ENCODE measurements around the gene VSTM4.

Gene VSTM4

DNA sequence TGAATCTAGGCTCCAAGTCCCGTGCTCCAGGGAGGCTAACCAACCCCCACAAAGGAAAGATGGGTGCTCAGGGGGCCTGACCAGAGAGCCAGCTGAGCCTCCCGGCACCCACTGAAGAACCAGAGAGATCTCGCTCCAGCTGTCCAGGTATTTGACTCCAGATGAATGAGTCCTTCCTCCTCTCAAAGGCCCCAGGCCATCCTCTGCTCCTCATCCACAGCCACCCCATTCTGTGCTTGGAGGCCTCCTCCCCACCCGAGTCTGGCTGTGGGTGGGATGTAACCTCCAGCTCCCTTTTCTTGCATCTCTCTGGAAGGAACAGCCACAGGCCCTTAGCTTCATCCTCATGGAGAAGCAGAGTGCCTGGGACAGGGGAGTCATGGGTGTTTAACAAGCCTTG lies 44.6 kb downstream of the VSTM4 start:
- TF ChIP-seq, protein P1, sequence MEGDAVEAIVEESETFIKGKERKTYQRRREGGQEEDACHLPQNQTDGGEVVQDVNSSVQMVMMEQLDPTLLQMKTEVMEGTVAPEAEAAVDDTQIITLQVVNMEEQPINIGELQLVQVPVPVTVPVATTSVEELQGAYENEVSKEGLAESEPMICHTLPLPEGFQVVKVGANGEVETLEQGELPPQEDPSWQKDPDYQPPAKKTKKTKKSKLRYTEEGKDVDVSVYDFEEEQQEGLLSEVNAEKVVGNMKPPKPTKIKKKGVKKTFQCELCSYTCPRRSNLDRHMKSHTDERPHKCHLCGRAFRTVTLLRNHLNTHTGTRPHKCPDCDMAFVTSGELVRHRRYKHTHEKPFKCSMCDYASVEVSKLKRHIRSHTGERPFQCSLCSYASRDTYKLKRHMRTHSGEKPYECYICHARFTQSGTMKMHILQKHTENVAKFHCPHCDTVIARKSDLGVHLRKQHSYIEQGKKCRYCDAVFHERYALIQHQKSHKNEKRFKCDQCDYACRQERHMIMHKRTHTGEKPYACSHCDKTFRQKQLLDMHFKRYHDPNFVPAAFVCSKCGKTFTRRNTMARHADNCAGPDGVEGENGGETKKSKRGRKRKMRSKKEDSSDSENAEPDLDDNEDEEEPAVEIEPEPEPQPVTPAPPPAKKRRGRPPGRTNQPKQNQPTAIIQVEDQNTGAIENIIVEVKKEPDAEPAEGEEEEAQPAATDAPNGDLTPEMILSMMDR (IDR thresholded peaks at IDR 0.05; ENCODE audit: control insufficient read depth, extremely low read depth, insufficient read depth), result no peak
- H3K4me3 ChIP-seq (ENCODE audit: low read depth, low read length), result no peak overlapping the region
- no peak for DNase-seq (ENCODE audit: low read depth)

DNA sequence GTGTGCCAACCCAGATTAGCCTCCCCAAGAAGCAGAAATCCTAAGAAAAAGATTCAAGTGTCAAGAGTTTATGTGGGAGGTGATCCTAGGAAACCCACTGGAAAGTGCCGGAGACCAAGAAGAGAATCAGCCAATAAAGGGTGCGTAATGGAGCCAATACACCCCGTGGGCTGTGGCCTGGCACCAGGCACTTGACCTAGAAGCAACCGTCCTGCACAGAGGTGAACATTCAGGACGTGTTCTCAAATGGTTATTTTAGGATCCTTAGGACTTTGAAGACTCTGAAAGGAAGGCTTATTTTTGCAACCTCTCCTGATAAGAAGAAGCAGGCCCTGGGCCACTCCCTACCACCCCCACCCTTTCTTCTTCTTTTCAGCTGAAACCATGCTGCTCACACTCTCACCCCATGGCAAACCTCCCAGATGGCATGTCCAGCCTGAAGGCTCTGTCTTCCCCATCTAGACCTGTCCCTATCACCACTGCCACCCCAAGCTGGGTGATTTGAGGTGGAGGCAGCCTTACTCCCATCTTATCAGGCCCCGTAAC lies 46.6 kb downstream of the VSTM4 start:
- H3K4me3 ChIP-seq (ENCODE audit: low read depth, low read length), result no peak overlapping the region
- TF ChIP-seq, protein P1 (IDR thresholded peaks at IDR 0.05; ENCODE audit: control insufficient read depth, extremely low read depth, insufficient read depth), result no peak
- no peak for DNase-seq (ENCODE audit: low read depth)

DNA sequence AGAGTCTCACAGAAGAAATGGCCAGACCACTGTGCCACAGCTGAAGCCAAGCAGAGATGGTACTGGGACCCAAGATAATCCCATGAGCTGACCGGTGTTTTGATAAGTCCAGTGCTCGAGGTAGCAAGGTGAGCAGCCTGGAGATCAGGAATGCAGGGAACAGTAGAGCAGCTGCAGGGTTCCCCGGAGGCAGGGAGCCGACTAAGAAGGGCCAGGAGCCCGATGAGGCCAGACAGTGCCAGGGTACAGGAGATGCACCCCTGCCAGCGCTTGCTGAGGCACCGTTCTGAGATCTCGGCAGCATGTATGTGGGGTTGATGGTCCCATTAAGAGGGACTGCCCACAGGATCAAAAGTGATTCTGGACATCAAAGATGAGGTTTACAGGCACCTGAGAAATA lies 47.1 kb downstream of the VSTM4 start:
- no peak for DNase-seq (ENCODE audit: low read depth)
- H3K4me3 ChIP-seq (ENCODE audit: low read depth, low read length), result no peak overlapping the region
- TF ChIP-seq, protein P1 (IDR thresholded peaks at IDR 0.05; ENCODE audit: control insufficient read depth, extremely low read depth, insufficient read depth), result no peak

DNA sequence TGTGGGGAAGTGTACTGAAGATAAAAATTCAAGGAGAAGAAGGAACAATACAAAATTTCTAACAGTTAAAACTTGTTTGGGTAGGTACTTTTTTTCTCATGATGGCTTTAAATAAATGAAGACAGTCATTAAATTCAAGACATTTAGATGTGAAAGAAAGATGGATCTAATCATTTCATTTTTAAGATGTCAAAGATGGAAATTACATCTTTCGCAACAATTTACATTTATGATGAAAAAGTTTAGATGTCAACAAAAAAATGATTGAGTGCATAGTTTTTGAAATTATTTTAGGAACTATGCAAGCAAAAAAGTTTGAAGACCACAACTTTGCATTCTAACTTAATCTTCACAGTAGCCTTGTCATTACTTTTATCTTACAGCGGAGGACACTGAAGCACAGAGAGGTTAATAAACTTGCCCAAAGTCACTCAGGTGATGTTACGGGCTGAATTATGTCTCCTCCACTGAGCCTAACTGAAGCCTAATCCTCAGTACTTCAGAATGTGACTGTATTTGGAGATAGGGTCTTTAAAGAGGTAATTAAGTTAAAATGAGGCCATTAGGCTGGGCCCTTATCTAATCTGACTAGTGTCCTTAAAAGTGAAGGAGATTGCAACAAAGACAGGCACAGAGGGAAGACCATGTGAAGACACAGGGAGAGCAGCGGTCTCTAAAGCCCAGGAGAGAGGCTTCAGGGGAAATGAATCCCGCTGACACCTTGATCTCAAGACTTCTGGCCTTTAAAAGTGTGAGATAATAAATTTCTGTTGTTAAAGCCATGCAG lies 48.2 kb downstream of the VSTM4 start:
- no peak for DNase-seq (ENCODE audit: low read depth)
- no peak overlapping the region for H3K4me3 ChIP-seq (ENCODE audit: low read depth, low read length)
- TF ChIP-seq, protein P1 (IDR thresholded peaks at IDR 0.05; ENCODE audit: control insufficient read depth, extremely low read depth, insufficient read depth), result no peak

DNA sequence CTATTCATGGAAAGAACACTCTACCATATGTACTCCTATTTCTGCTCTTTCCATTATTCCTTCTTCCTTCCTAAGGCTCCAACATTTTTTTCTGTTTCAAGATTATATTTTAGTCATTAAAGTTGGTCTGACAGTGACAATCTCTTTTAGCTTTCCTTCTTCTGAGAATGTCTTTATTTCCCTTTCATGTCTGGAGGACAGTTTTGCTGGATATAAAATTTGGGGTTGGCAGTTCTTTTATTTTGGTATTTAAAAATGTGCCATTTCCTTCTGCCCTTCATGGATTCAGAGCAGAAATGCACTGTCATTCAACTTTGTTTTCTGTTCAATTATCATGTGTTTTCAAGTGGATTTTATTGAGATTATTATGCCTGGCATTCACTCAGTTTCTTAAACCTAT lies 53.1 kb downstream of the VSTM4 start:
- DNase-seq (ENCODE audit: low read depth), result no peak
- no peak overlapping the region for H3K4me3 ChIP-seq (ENCODE audit: low read depth, low read length)
- TF ChIP-seq, protein P1 (IDR thresholded peaks at IDR 0.05; ENCODE audit: control insufficient read depth, extremely low read depth, insufficient read depth), result no peak

DNA sequence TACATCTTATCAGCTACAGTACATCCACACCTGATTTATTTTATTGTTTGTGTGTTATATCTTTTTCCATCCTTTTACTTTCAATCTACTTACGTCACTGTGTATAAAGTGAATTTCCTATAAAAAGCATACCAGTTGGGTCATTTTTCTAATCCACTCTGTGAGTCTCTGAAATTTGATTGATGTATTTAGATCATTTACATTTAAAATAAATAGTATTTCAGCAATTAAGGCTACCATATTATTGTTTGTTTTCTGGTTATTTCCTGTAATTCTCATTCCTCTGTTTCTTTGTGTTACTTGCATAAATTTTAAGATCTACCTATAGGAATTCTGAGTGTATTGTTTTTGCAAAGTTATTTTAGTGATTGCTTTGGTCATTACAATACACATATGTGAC lies 53.7 kb downstream of the VSTM4 start:
- TF ChIP-seq, protein P1 (IDR thresholded peaks at IDR 0.05; ENCODE audit: control insufficient read depth, extremely low read depth, insufficient read depth), result no peak
- no peak for DNase-seq (ENCODE audit: low read depth)

More for the DNA sequence above, 53.7 kb downstream of the VSTM4 start:
- H3K4me3 ChIP-seq (ENCODE audit: low read depth, low read length), result no peak overlapping the region

Data from LNCaP clone FGC (cell line).